ENCODE measurements around the gene CSNK1A1. TPM values are rescaled to one million over a fixed set of nuclear protein-coding genes. Genes with fewer than 3 reads are reported as not detected.

CSNK1A1 gene
- total and polyA plus RNA-seq, 4 experiments from 2014 or later: 135 to 189 (median 168) TPM

Other genes with a start within 250 kb of the CSNK1A1 start
- gene GRPEL2, start 205.9 kb downstream of the CSNK1A1 start, total RNA-seq: 10 to 100 TPM; 39.4 to 41.9 TPM
- gene GRPEL2, start 205.9 kb downstream of the CSNK1A1 start, polyA plus RNA-seq: 1 to 10 TPM; 6.9 to 7.1 TPM
- gene PCYOX1L, start 193.4 kb downstream of the CSNK1A1 start, total RNA-seq: 10 to 100 TPM; 40.4 to 43.9 TPM
- 10 to 100 TPM in 1 of 2 donors, 1 to 10 TPM in 1; 9.9 to 15.6 TPM for gene PCYOX1L, start 193.4 kb downstream of the CSNK1A1 start, polyA plus RNA-seq
- gene IL17B, start 172.1 kb downstream of the CSNK1A1 start, total RNA-seq: not detected
- gene IL17B, start 172.1 kb downstream of the CSNK1A1 start, polyA plus RNA-seq: not detected
- gene ARHGEF37, start 30.1 kb upstream of the CSNK1A1 start, total RNA-seq: 1 to 10 TPM in 1 of 2 experiments, under 1 TPM in 1; 0.96 to 1.3 TPM
- not detected for gene ARHGEF37, start 30.1 kb upstream of the CSNK1A1 start, polyA plus RNA-seq
- gene PPARGC1B, start 178.9 kb upstream of the CSNK1A1 start, total RNA-seq: 1 to 10 TPM; 3.3 to 3.6 TPM
- gene PPARGC1B, start 178.9 kb upstream of the CSNK1A1 start, polyA plus RNA-seq: 1 to 10 TPM in 1 of 2 donors, under 1 TPM in 1; 0.29 to 3.0 TPM